GM12878 (cell line): ENCODE data around the gene HCN1. TPM values are rescaled to one million over a fixed set of nuclear protein-coding genes. Genes with fewer than 3 reads are reported as not detected.

Experiments used
- ATAC-seq: fragments of 200-7000 bp; cut with Tn5 transposase; 3 replicates; pipeline ENCODE4 v1.9.1; 2020; ENCODE audit warnings: mild to moderate bottlenecking, moderate library complexity
- BruUV-seq: library from RNA; stranded (reverse); fragments of 400-500 nt; replicated peaks from 2 replicates; lab custom pipeline; 2021; lab: Mats Ljungman, UMichigan
- CTCF ChIA-PET: fragments of 300-600 bp; sonication (Branson Sonifier 250); formaldehyde crosslinking; extraction: SDS; loops from one replicate; lab custom pipeline; 2021; ENCODE audit warnings: inconsistent platforms; lab: Yijun Ruan, JAX
- POLR2A ChIA-PET: fragments of 350-600 bp; formaldehyde crosslinking; extraction: SDS; loops from one replicate; lab custom pipeline; 2021; ENCODE audit warnings: inconsistent platforms; lab: Charles Lee
- RAD21 ChIA-PET: fragments of 300-600 bp; sonication (Branson Sonifier 250); formaldehyde crosslinking; loops from one replicate; lab custom pipeline; 2023; ENCODE audit warnings: antibody characterized with exemption; ENCODE audit not compliant: unreplicated experiment; lab: Charles Lee
- SMC1A ChIA-PET: fragments of 300-600 bp; sonication (Branson Sonifier 250); formaldehyde crosslinking; loops from one replicate; lab custom pipeline; 2023; ENCODE audit not compliant: unreplicated experiment, uncharacterized antibody; lab: Charles Lee
- DNase-seq: peaks from one replicate; pipeline ENCODE4 v3.0.0-alpha.2; 2011; ENCODE audit warnings: low read depth, low spot score
- FAIRE-seq: peaks from 3 replicates; lab custom pipeline; 2011; peaks lifted over from hg19 to GRCh38; lab: Jason Lieb, UNC
- H2AFZ ChIP-seq: 2 replicates; pipeline ENCODE4 v1.6.0; 2011; ENCODE audit warnings: low read depth, low read length, control low read depth; ENCODE audit not compliant: control insufficient read depth
- H3K27ac ChIP-seq: 2 replicates; pipeline ENCODE4 v1.5.1; 2011; ENCODE audit warnings: control low read depth; ENCODE audit not compliant: control insufficient read depth, insufficient read depth
- H3K27me3 ChIP-seq, 2 experiments: replicated peaks in 1 of 2; 2 replicates each; pipeline versions ENCODE4 v1.6.0 to v1.6.1; 2011; ENCODE audit warnings: low read length in 1 of 2; ENCODE audit not compliant: control insufficient read depth in 2 of 2, insufficient read depth in 2 of 2
- H3K36me3 ChIP-seq, 2 experiments: 2 replicates each; pipeline ENCODE4 v1.5.1; 2011; ENCODE audit warnings: low read length in 1 of 2; ENCODE audit not compliant: control insufficient read depth in 2 of 2, insufficient read depth in 2 of 2
- H3K4me1 ChIP-seq: 2 replicates; pipeline ENCODE4 v1.6.1; 2011; ENCODE audit warnings: mild to moderate bottlenecking, low read length, moderate library complexity, mixed read lengths; ENCODE audit not compliant: control insufficient read depth, insufficient read depth
- H3K4me2 ChIP-seq: 2 replicates; pipeline ENCODE4 v1.6.0; 2011; ENCODE audit warnings: control low read depth; ENCODE audit not compliant: control insufficient read depth, insufficient read depth
- H3K4me3 ChIP-seq: fragments of 200-600 bp; sonication (generic); 2 replicates; pipeline ENCODE4 v1.5.1; 2016
- H3K79me2 ChIP-seq: 2 replicates; pipeline ENCODE4 v1.6.0; 2011; ENCODE audit warnings: low read length; ENCODE audit not compliant: control insufficient read depth, insufficient read depth
- H3K9ac ChIP-seq: 2 replicates; pipeline ENCODE4 v1.8.0; 2011; ENCODE audit warnings: low read length, control low read depth, mixed read lengths; ENCODE audit not compliant: control insufficient read depth, insufficient read depth
- H3K9me3 ChIP-seq: replicated peaks from 3 replicates; pipeline ENCODE4 v1.5.1; 2011; ENCODE audit warnings: mild to moderate bottlenecking, low read length; ENCODE audit not compliant: control insufficient read depth, insufficient read depth
- H4K20me1 ChIP-seq: 2 replicates; pipeline ENCODE4 v1.6.0; 2011; ENCODE audit not compliant: control insufficient read depth, insufficient read depth
- ASH2L ChIP-seq: fragments of 300-600, 200-600 bp; sonication (generic); IDR thresholded peaks from 2 replicates; pipeline ENCODE4 v1.6.1; 2017; ENCODE audit warnings: low read depth, mild to moderate bottlenecking, borderline replicate concordance
- BACH1 ChIP-seq: fragments of 450-650 bp; IDR thresholded peaks from 2 replicates; pipeline ENCODE4 v1.6.1; 2017; ENCODE audit warnings: mild to moderate bottlenecking, borderline replicate concordance
- EZH2 ChIP-seq: IDR thresholded peaks from 2 replicates; pipeline ENCODE4 v1.6.1; 2012; ENCODE audit warnings: low read depth, mild to moderate bottlenecking, control low read depth, inconsistent platforms, low read length, borderline replicate concordance; ENCODE audit not compliant: control insufficient read depth
- HCFC1 ChIP-seq: fragments of 150-350 bp; IDR thresholded peaks from 2 replicates; pipeline ENCODE4 v1.6.1; 2014; ENCODE audit warnings: low read length
- MEF2A ChIP-seq: IDR thresholded peaks from 2 replicates; pipeline ENCODE4 v1.6.1; 2011; ENCODE audit warnings: low read depth, mild to moderate bottlenecking, low read length, moderate library complexity; ENCODE audit not compliant: insufficient read depth
- NFYA ChIP-seq: IDR thresholded peaks from 2 replicates; pipeline ENCODE4 v1.6.1; 2011; ENCODE audit warnings: low read depth, mild to moderate bottlenecking, low read length, improper control_type of control experiment, borderline replicate concordance
- NR2C2 ChIP-seq: IDR thresholded peaks from 2 replicates; pipeline ENCODE4 v1.6.1; 2011; ENCODE audit warnings: borderline replicate concordance, low read depth; ENCODE audit not compliant: control insufficient read depth, insufficient read length
- PAX8 ChIP-seq: fragments of 450-650 bp; IDR thresholded peaks from 2 replicates; pipeline ENCODE4 v1.6.1; 2017; ENCODE audit warnings: mild to moderate bottlenecking, moderate library complexity
- SIN3A ChIP-seq: IDR thresholded peaks from 2 replicates; pipeline ENCODE4 v1.6.1; 2012; ENCODE audit warnings: low read depth, low read length, improper control_type of control experiment
- SMAD1 ChIP-seq: fragments of 450-650 bp; IDR thresholded peaks from 2 replicates; pipeline ENCODE4 v1.6.1; 2018; ENCODE audit warnings: mild to moderate bottlenecking, low read depth; ENCODE audit not compliant: partially characterized antibody
- SMC3 ChIP-seq: IDR thresholded peaks from 2 replicates; pipeline ENCODE4 v1.6.1; 2011; ENCODE audit warnings: low read length, improper control_type of control experiment, borderline replicate concordance
- SREBF2 ChIP-seq: IDR thresholded peaks from 2 replicates; pipeline ENCODE4 v1.6.1; 2012; ENCODE audit warnings: mild to moderate bottlenecking, low read length
- TCF7 ChIP-seq: IDR thresholded peaks from 2 replicates; pipeline ENCODE4 v1.6.1; 2014; ENCODE audit warnings: antibody characterized with exemption, borderline replicate concordance
- WGBS: methylation state at CpG from one replicate; pipeline ENCODE4 v1.1.6; 2016; ENCODE audit warnings: low lambda C conversion rate; ENCODE audit not compliant: insufficient replicate concordance, insufficient coverage; ENCODE audit errors: missing lambda C conversion rate; 5-methylcytosine and 5-hydroxymethylcytosine counted together
- in situ Hi-C: fragments of 300-500 bp; cut with MboI; formaldehyde crosslinking; loops from 9 replicates; pipeline ENCODE4 v1.14.3; 2018; ENCODE audit warnings: mixed read lengths
- intact Hi-C: fragments of 100-400 bp; cut with micrococcal nuclease; formaldehyde crosslinking; loops from one replicate; pipeline ENCODE4 v1.14.2; 2022; ENCODE audit not compliant: unreplicated experiment
- polyA plus RNA-seq, 11 experiments: library from polyadenylated mRNA; depleted of rRNA in 4 of 11; unstranded in 6 of 11; stranded (reverse) in 5 of 11; fragments of >200 nt; fragmentation: Nextera tagmentation in 4 of 11; fragmentation: Illumina TruSeq in 1 of 11; extraction: Ambion mirVana in 4 of 11; extraction: Trizol in 1 of 11; gene quantifications; 1 replicate in 1 of 11; 2 replicates in 10 of 11; pipeline versions ENCODE4 v1.2.1 to v1.2.3, GENCODE V29; 2011 to 2016; ENCODE audit warnings: inconsistent platforms in 2 of 11, missing spikeins in 2 of 11, low read depth in 1 of 11
- total RNA-seq, 4 experiments: library from RNA; depleted of rRNA in 3 of 4; stranded (reverse); fragments of >200 nt in 3 of 4; fragmentation: Illumina TruSeq in 1 of 4; extraction: Trizol in 1 of 4; gene quantifications; 2 replicates each; pipeline versions ENCODE4 v1.2.1 to v1.2.3, GENCODE V29; 2013 to 2021

Gene HCN1
- total and polyA plus RNA-seq, 10 of the 15 experiments (the other 5 are each of a cell fraction or from before 2014, with no cell fraction given) = not detected

DNA sequence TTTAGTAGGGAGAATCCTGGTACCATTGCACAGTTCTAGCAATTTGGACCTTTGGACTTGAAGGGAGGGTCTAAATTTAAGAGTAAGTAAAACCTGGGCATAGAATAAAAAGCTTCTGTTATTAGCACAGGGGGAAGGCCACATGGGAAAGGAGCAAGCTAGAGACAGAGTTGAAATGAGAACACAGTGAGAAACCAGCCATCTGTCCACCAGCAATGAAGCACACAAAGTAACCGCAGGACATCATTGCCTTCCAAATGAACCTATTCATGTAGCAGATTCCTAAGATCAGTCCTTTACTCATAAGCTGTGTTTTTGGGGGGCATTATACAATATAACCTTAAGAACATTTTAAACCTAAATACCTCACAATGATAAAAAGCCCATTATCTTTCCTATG lies 407.4 kb downstream of the HCN1 start:
- no TSS peak for BruUV-seq
- Histone ChIP-seq H3K9ac (no peak overlapping the region), H3K27ac (no peak overlapping the region), H3K36me3 (no peaks in the 10 kb centered on the region), H3K9me3 (no peaks in the 10 kb centered on the region), H3K4me2 (no peak overlapping the region), H3K27me3 (no peaks in the 10 kb centered on the region), H3K79me2 (no peaks in the 10 kb centered on the region), H3K4me3 (no peak overlapping the region), H2AFZ (no peak overlapping the region), H3K4me1 (no peaks in the 10 kb centered on the region), H4K20me1 (no peaks in the 10 kb centered on the region)
- 82% methylated on average over 1 of the region's 1 CpG for WGBS
- no peak for ATAC-seq
- no peak for FAIRE-seq
- ChIA-PET SMC1A (no interaction called here), POLR2A (no interaction called here), CTCF (no interaction called here), RAD21 (no interaction called here)
- no peak for DNase-seq
- no peak for TF ChIP-seq MEF2A
- no peak for TF ChIP-seq HCFC1
- no peak for TF ChIP-seq NFYA
- no peak for TF ChIP-seq TCF7
- TF ChIP-seq SREBF2 = no peak
- no peak for TF ChIP-seq SMC3
- TF ChIP-seq NR2C2 = no peak
- no peak for TF ChIP-seq PAX8
- TF ChIP-seq SMAD1 = no peak
- TF ChIP-seq EZH2 = no peak
- TF ChIP-seq BACH1 = no peak
- TF ChIP-seq SIN3A = no peak
- TF ChIP-seq ASH2L = no peak
- in situ Hi-C loops (no loop called here), intact Hi-C loops (no loop called here)
